IMR-90 (cell line): ENCODE results near the gene PXK.

Experiments
- CHD1 ChIP-seq: IDR thresholded peaks from 2 replicates; pipeline ENCODE4 v1.6.1; 2012; ENCODE audit warnings: low read depth, low read length, improper control_type of control experiment
- POLR2A ChIP-seq: IDR thresholded peaks from 2 replicates; pipeline ENCODE4 v1.6.1; 2012; ENCODE audit warnings: mild to moderate bottlenecking, low read depth, low read length

DNA sequence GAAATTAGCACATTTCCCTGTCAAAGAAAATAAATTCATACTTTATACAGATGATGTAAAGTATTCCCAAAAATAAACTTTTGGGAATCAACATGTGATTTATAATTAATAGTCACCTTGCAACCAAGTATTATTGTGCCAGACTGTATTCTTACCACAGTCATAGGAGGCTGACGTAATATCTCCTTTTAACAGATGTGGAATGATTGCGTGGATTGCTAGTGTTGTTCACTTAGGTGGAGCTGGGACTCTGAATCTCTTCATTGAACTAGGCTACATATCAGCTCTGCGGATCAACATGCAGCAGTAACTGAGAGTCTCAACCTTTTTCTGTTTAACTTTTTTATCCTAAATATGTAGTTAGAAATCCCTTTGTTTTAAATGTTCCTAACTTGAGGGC lies 37.2 kb downstream of the PXK start:
- TF ChIP-seq POLR2A (no peak), CHD1 (no peak)
